CD4-positive, alpha-beta T cell (primary cell): ENCODE data around the gene MAGI1. TPM values are rescaled to one million over a fixed set of nuclear protein-coding genes. Genes with fewer than 3 reads are reported as not detected.

Experiments
- ATAC-seq: fragments of 200-7000 bp; cut with Tn5 transposase; one replicate; pipeline ENCODE4 v1.10.0; 2022; ENCODE audit warnings: mild to moderate bottlenecking; ENCODE audit not compliant: poor library complexity
- CTCF ChIA-PET: fragments of 350-600 bp; sonication (Branson Sonifier 250); formaldehyde crosslinking; loops from one replicate; lab custom pipeline; 2021; ENCODE audit warnings: antibody characterized with exemption, inconsistent platforms; lab: Charles Lee
- POLR2A ChIA-PET: fragments of 350-600 bp; sonication (Branson Sonifier 250); formaldehyde crosslinking; loops from one replicate; lab custom pipeline; 2021; ENCODE audit warnings: antibody characterized with exemption, inconsistent platforms; lab: Charles Lee
- DNase-seq, 14 experiments: peaks; one replicate each; pipeline ENCODE4 v3.0.0-alpha.2; 2013 to 2020; ENCODE audit warnings: mixed read lengths in 2 of 14
- H3K27ac ChIP-seq, 2 donors: one replicate each; pipeline versions ENCODE4 v1.5.1 to v1.7.0; 2013; ENCODE audit warnings: low read length in 2 of 2, low read depth in 1 of 2, mild to moderate bottlenecking in 1 of 2
- H3K27me3 ChIP-seq, 2 experiments: 1 replicate in 1 of 2; 2 replicates in 1 of 2; pipeline versions ENCODE4 v1.6.1 to v1.7.0; 2013; ENCODE audit warnings: low read length in 2 of 2, control low read depth in 1 of 2, mild to moderate bottlenecking in 1 of 2, moderate library complexity in 1 of 2; ENCODE audit not compliant: insufficient read depth in 2 of 2, control insufficient read depth in 1 of 2
- H3K36me3 ChIP-seq: one replicate; pipeline ENCODE4 v1.6.1; 2013; ENCODE audit warnings: low read length, control low read depth; ENCODE audit not compliant: insufficient read depth
- H3K4me1 ChIP-seq: one replicate; pipeline ENCODE4 v1.6.1; 2013; ENCODE audit warnings: low read length, control low read depth; ENCODE audit not compliant: insufficient read depth
- H3K4me3 ChIP-seq: one replicate; pipeline ENCODE4 v1.5.1; 2013; ENCODE audit warnings: mild to moderate bottlenecking, low read length, moderate library complexity
- H3K9me3 ChIP-seq, 2 experiments: 1 replicate in 1 of 2; 2 replicates in 1 of 2; pipeline versions ENCODE4 v1.6.1 to v1.7.0; 2013; ENCODE audit warnings: low read length in 2 of 2, mild to moderate bottlenecking in 2 of 2, control low read depth in 1 of 2, moderate library complexity in 1 of 2; ENCODE audit not compliant: control insufficient read depth in 1 of 2, insufficient read depth in 1 of 2
- H3K27ac Mint-ChIP-seq: one replicate; pipeline ENCODE4 v1.8.0; 2020; ENCODE audit warnings: mixed read lengths
- H3K27me3 Mint-ChIP-seq: one replicate; pipeline ENCODE4 v1.8.0; 2021; ENCODE audit warnings: mixed read lengths
- H3K36me3 Mint-ChIP-seq: one replicate; pipeline ENCODE4 v1.8.0; 2021; ENCODE audit warnings: low read depth, mixed read lengths
- H3K4me1 Mint-ChIP-seq: one replicate; pipeline ENCODE4 v1.8.0; 2021; ENCODE audit warnings: low read depth, mixed read lengths
- H3K4me3 Mint-ChIP-seq: one replicate; pipeline ENCODE4 v1.8.0; 2020; ENCODE audit warnings: mild to moderate bottlenecking, mixed read lengths
- H3K9me3 Mint-ChIP-seq: one replicate; pipeline ENCODE4 v1.8.0; 2020; ENCODE audit warnings: mixed read lengths
- intact Hi-C, 2 experiments: fragments of 100-400 bp; cut with DNase I in 1 of 2; cut with micrococcal nuclease in 1 of 2; formaldehyde crosslinking; loops; one replicate each; pipeline versions ENCODE4 v1.15.1 to v1.9.0; 2023 to 2025; cut with DNase I, micrococcal nuclease
- total RNA-seq, 174 experiments: library from RNA in 2 of 174; stranded (reverse) in 2 of 174; gene quantifications; one replicate each; pipeline ENCODE4 v1.2.3 and lab custom pipeline; 2021 to 2026
- TF ChIP-seq, protein P1 (sequence below): fragments of 200-600 bp; IDR thresholded peaks from one replicate; pipeline ENCODE4 v1.8.0; 2022; ENCODE audit warnings: antibody characterized with exemption, mild to moderate bottlenecking

The MAGI1 gene
- total RNA-seq, 2 experiments from 2014 or later, result not detected

GRCh38 chr3:66023738-66024385 is 14.9 kb downstream of the MAGI1 start:
- Histone ChIP-seq H3K4me3 (no peak overlapping the region), H3K27me3 (no peaks in the 10 kb centered on the region), H3K27ac (no peak overlapping the region), H3K4me1 (no peaks in the 10 kb centered on the region), H3K36me3 (no peaks in the 10 kb centered on the region), H3K9me3 (no peaks in the 10 kb centered on the region)
- ATAC-seq (no peak), DNase-seq (no peak)
- peaks cover 14% of the 10 kb centered on the region for H3K27me3 Mint-ChIP-seq
- no peaks in the 10 kb centered on the region for H3K36me3 Mint-ChIP-seq
- intact Hi-C loops, result no loop called here
- TF ChIP-seq, protein P1, sequence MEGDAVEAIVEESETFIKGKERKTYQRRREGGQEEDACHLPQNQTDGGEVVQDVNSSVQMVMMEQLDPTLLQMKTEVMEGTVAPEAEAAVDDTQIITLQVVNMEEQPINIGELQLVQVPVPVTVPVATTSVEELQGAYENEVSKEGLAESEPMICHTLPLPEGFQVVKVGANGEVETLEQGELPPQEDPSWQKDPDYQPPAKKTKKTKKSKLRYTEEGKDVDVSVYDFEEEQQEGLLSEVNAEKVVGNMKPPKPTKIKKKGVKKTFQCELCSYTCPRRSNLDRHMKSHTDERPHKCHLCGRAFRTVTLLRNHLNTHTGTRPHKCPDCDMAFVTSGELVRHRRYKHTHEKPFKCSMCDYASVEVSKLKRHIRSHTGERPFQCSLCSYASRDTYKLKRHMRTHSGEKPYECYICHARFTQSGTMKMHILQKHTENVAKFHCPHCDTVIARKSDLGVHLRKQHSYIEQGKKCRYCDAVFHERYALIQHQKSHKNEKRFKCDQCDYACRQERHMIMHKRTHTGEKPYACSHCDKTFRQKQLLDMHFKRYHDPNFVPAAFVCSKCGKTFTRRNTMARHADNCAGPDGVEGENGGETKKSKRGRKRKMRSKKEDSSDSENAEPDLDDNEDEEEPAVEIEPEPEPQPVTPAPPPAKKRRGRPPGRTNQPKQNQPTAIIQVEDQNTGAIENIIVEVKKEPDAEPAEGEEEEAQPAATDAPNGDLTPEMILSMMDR, result no peak
- no peak overlapping the region for H3K27ac Mint-ChIP-seq
- ChIA-PET POLR2A (no interaction called here), CTCF (no interaction called here)
- peaks cover 3% of the 10 kb centered on the region for H3K9me3 Mint-ChIP-seq
- no peak overlapping the region for H3K4me3 Mint-ChIP-seq
- H3K4me1 Mint-ChIP-seq, result no peaks in the 10 kb centered on the region

DNA sequence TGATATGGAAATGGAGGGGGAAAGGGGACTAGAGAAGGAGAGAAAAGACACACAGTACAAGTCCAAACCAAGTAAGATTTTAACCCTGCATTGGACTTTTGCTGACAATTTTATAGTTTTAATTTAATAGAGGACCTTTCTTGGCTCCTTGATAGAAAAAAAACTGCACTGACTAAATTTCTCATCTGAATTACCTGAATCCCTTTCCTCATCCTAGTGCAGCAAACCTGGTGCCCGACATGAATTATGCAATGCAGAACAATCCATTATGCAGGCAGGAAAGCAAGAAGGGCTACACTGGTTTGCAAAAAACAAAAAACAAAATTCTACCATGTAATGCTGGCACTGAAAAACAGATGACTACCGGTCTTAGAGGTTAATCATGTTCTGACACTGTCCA is 15.5 kb downstream of the MAGI1 start:
- Mint-ChIP-seq H3K27me3 (peaks cover 14% of the 10 kb centered on the region), H3K36me3 (no peaks in the 10 kb centered on the region), H3K9me3 (peaks cover 3% of the 10 kb centered on the region), H3K4me3 (no peak overlapping the region), H3K27ac (no peak overlapping the region), H3K4me1 (no peaks in the 10 kb centered on the region)
- intact Hi-C loops, result no loop called here
- TF ChIP-seq, protein P1, result no peak
- DNase-seq (no peak), ATAC-seq (no peak)
- Histone ChIP-seq H3K4me3 (no peak overlapping the region), H3K36me3 (no peaks in the 10 kb centered on the region), H3K27me3 (no peaks in the 10 kb centered on the region), H3K27ac (no peak overlapping the region), H3K9me3 (no peaks in the 10 kb centered on the region), H3K4me1 (no peaks in the 10 kb centered on the region)
- CTCF ChIA-PET, result no interaction called here
- POLR2A ChIA-PET, result no interaction called here

DNA sequence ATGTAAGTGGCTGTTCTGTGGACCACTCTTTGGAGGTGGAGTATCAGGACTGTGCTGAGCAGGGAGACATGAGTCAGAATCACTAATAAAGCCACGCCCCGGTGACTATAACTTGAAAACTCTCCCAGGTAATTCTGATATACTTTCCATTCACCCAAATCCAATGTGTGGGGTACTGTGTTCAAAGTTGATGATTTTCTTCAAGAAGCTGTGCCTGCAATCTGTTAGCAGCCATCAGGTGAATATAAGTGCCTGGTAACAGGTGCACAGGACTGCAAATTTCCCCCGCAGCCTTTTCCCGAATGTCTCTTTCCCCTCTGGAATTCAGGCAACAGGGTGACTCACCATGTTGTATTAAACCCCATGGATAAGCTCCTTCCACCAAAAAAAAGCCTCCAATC is 17.0 kb downstream of the MAGI1 start:
- Mint-ChIP-seq H3K4me1 (no peaks in the 10 kb centered on the region), H3K27me3 (peaks cover 14% of the 10 kb centered on the region), H3K36me3 (no peaks in the 10 kb centered on the region), H3K4me3 (no peak overlapping the region), H3K27ac (no peak overlapping the region), H3K9me3 (peaks cover 3% of the 10 kb centered on the region)
- Histone ChIP-seq H3K27me3 (no peaks in the 10 kb centered on the region), H3K27ac (no peak overlapping the region), H3K4me3 (no peak overlapping the region), H3K36me3 (no peaks in the 10 kb centered on the region), H3K9me3 (no peaks in the 10 kb centered on the region), H3K4me1 (no peaks in the 10 kb centered on the region)
- DNase-seq, result no peak
- ChIA-PET CTCF (no interaction called here), POLR2A (no interaction called here)
- TF ChIP-seq, protein P1, result no peak
- intact Hi-C loops, result no loop called here
- no peak for ATAC-seq
